HCT116 (cell line): ENCODE results near the gene GPS1. TPM values are rescaled to one million over a fixed set of nuclear protein-coding genes. Genes with fewer than 3 reads are reported as not detected.

Source experiments
- ATAC-seq: fragments of 200-7000 bp; cut with Tn5 transposase; 2 replicates; pipeline ENCODE4 v1.9.1; 2020; ENCODE audit warnings: mild to moderate bottlenecking, moderate library complexity
- BruUV-seq: library from RNA; stranded (reverse); fragments of 400-500 nt; replicated peaks from 2 replicates; lab custom pipeline; 2021; lab: Mats Ljungman, UMichigan
- CTCF ChIA-PET: fragments of 300-600 bp; sonication (Branson Sonifier 250); formaldehyde crosslinking; loops from one replicate; lab custom pipeline; 2021; ENCODE audit warnings: antibody characterized with exemption; lab: Charles Lee
- POLR2A ChIA-PET: fragments of 300-600, 350-600 bp; sonication (Branson Sonifier 250); formaldehyde crosslinking; loops from one replicate; lab custom pipeline; 2021; ENCODE audit warnings: antibody characterized with exemption; lab: Charles Lee
- RAD21 ChIA-PET, 2 experiments: fragments of 300-600 bp; sonication (Branson Sonifier 250); formaldehyde crosslinking; loops; one replicate each; lab custom pipeline; 2023; ENCODE audit warnings: low total read pairs in 2 of 2; ENCODE audit not compliant: uncharacterized antibody in 2 of 2, unreplicated experiment in 2 of 2, low non-redundant PET in 1 of 2; lab: Charles Lee
- DNase-seq: peaks from one replicate; pipeline ENCODE4 v3.0.0-alpha.2; 2010; ENCODE audit warnings: low read depth, low spot score
- H2AFZ ChIP-seq: fragments of 200-600 bp; shearing (Covaris generic), sonication (generic); 2 replicates; pipeline ENCODE4 v1.6.1; 2017; ENCODE audit warnings: low read depth, mixed run types, mixed read lengths, antibody characterized with exemption, low read length; ENCODE audit not compliant: poor library complexity, severe bottlenecking
- H3K27ac ChIP-seq: 2 replicates; pipeline ENCODE4 v1.5.1; 2012; ENCODE audit warnings: low read depth, low read length
- H3K27me3 ChIP-seq: fragments of 200-600 bp; sonication (generic); 2 replicates; pipeline ENCODE4 v1.6.1; 2016; ENCODE audit warnings: mixed run types, low read length, mixed read lengths; ENCODE audit not compliant: insufficient read depth
- H3K36me3 ChIP-seq, 2 experiments: fragments of 200-500 bp in 1 of 2; fragments of 200-600 bp in 1 of 2; sonication (Bioruptor generic) in 1 of 2; sonication (generic) in 1 of 2; 2 replicates each; pipeline versions ENCODE4 v1.5.1 to v1.6.1; 2014 to 2016; ENCODE audit warnings: low read length in 2 of 2, inconsistent platforms in 1 of 2, mixed read lengths in 1 of 2, mixed run types in 1 of 2; ENCODE audit not compliant: insufficient read depth in 2 of 2, control insufficient read depth in 1 of 2
- H3K4me1 ChIP-seq, 2 experiments: fragments of 200-600 bp in 1 of 2; sonication (generic) in 1 of 2; 2 replicates each; pipeline versions ENCODE4 v1.5.1 to v1.6.1; 2012 to 2017; ENCODE audit warnings: low read length in 2 of 2, inconsistent platforms in 1 of 2, mild to moderate bottlenecking in 1 of 2, mixed read lengths in 1 of 2, mixed run types in 1 of 2, moderate library complexity in 1 of 2; ENCODE audit not compliant: insufficient read depth in 2 of 2, control insufficient read depth in 1 of 2
- H3K4me2 ChIP-seq: fragments of 200-600 bp; sonication (generic); 2 replicates; pipeline ENCODE4 v1.6.1; 2017; ENCODE audit warnings: mixed run types, low read length, mixed read lengths
- H3K4me3 ChIP-seq, 2 experiments: fragments of 200-600 bp in 1 of 2; sonication (generic) in 1 of 2; replicated peaks in 1 of 2; 2 replicates each; pipeline ENCODE4 v1.5.1; 2011 to 2016; ENCODE audit warnings: low read length in 2 of 2, control low read depth in 1 of 2, low read depth in 1 of 2, mild to moderate bottlenecking in 1 of 2, mixed read lengths in 1 of 2, mixed run types in 1 of 2
- H3K79me2 ChIP-seq: fragments of 200-600 bp; sonication (generic); 2 replicates; pipeline ENCODE4 v1.6.1; 2017; ENCODE audit warnings: mild to moderate bottlenecking, mixed run types, low read length, moderate library complexity, mixed read lengths; ENCODE audit not compliant: insufficient read depth
- H3K9ac ChIP-seq: fragments of 200-600 bp; sonication (generic); 2 replicates; pipeline ENCODE4 v1.6.1; 2016; ENCODE audit warnings: low read length, mixed read lengths
- H3K9me2 ChIP-seq: fragments of 200-600 bp; sonication (generic), shearing (Covaris generic); 2 replicates; pipeline ENCODE4 v1.6.1; 2017; ENCODE audit warnings: mixed run types, mild to moderate bottlenecking, moderate library complexity; ENCODE audit not compliant: insufficient read depth
- H3K9me3 ChIP-seq, 2 experiments: fragments of 200-500 bp in 1 of 2; fragments of 200-600 bp in 1 of 2; sonication (Bioruptor generic) in 1 of 2; sonication (generic) in 1 of 2; 2 replicates each; pipeline ENCODE4 v1.6.1; 2014 to 2017; ENCODE audit warnings: low read length in 2 of 2, mixed read lengths in 2 of 2, inconsistent platforms in 1 of 2, low read depth in 1 of 2, mild to moderate bottlenecking in 1 of 2, mixed run types in 1 of 2, moderate library complexity in 1 of 2; ENCODE audit not compliant: control insufficient read depth in 1 of 2, insufficient read depth in 1 of 2
- H4K20me1 ChIP-seq: fragments of 200-600 bp; sonication (generic), shearing (Covaris generic); 2 replicates; pipeline ENCODE4 v1.6.1; 2017; ENCODE audit warnings: mixed run types, mild to moderate bottlenecking, moderate library complexity; ENCODE audit not compliant: insufficient read depth
- CBX3 ChIP-seq: IDR thresholded peaks from 2 replicates; pipeline ENCODE4 v1.6.1; 2012; ENCODE audit warnings: low read depth
- CEBPB ChIP-seq: IDR thresholded peaks from 2 replicates; pipeline ENCODE4 v1.6.1; 2012; ENCODE audit warnings: low read depth
- EGR1 ChIP-seq: IDR thresholded peaks from 2 replicates; pipeline ENCODE4 v1.6.1; 2012; ENCODE audit warnings: low read depth
- JUND ChIP-seq: IDR thresholded peaks from 2 replicates; pipeline ENCODE4 v1.6.1; 2012
- POLR2A ChIP-seq: IDR thresholded peaks from 2 replicates; pipeline ENCODE4 v1.7.0; 2011; ENCODE audit warnings: borderline replicate concordance; ENCODE audit not compliant: insufficient read depth, insufficient read length; ENCODE audit errors: extremely low read depth
- SIN3A ChIP-seq: IDR thresholded peaks from 2 replicates; pipeline ENCODE4 v1.6.1; 2012; ENCODE audit warnings: low read depth
- SRF ChIP-seq: IDR thresholded peaks from 2 replicates; pipeline ENCODE4 v1.6.1; 2012; ENCODE audit warnings: low read depth
- TCF7L2 ChIP-seq: IDR thresholded peaks from 2 replicates; pipeline ENCODE4 v1.7.0; 2011; ENCODE audit warnings: borderline replicate concordance, inconsistent platforms; ENCODE audit not compliant: insufficient read depth, insufficient read length; ENCODE audit errors: extremely low read depth
- ZBTB33 ChIP-seq: IDR thresholded peaks from 2 replicates; pipeline ENCODE4 v1.6.1; 2011; ENCODE audit warnings: mild to moderate bottlenecking, low read length, moderate library complexity; ENCODE audit not compliant: insufficient replicate concordance; ENCODE audit errors: extremely low read depth
- ZFX ChIP-seq: fragments of 450-650 bp; IDR thresholded peaks from 2 replicates; pipeline ENCODE4 v1.6.1; 2017
- intact Hi-C: fragments of 100-400 bp; cut with micrococcal nuclease; formaldehyde crosslinking; loops from 2 replicates; pipeline ENCODE4 v1.10.0; 2022
- total RNA-seq: library from RNA; stranded (reverse); gene quantifications from one replicate; pipeline ENCODE4 v1.2.1, GENCODE V29; 2021; ENCODE audit not compliant: unreplicated experiment

The GPS1 gene
- total RNA-seq, 1 experiment from 2014 or later: 205 TPM

- POLR2A ChIA-PET: no interaction called here
- Histone ChIP-seq H3K4me1 (peaks cover 7 to 15% of the 10 kb centered on the region in 2 experiments), H2AFZ (no peak overlapping the region), H3K4me3 (no peak overlapping the region), H3K9me2 (no peaks in the 10 kb centered on the region), H3K79me2 (peaks cover 98% of the 10 kb centered on the region), H3K27me3 (no peaks in the 10 kb centered on the region), H3K9me3 (no peaks in the 10 kb centered on the region), H3K36me3 (peaks cover 82 to 95% of the 10 kb centered on the region in 2 experiments), H3K4me2 (no peak overlapping the region), H3K9ac (no peak overlapping the region), H4K20me1 (peaks cover 9% of the 10 kb centered on the region; the same call in 1 of the 2 replicates), H3K27ac (peak overlapping the region; percentile 34; the same call in 1 of the 2 replicates)
- ATAC-seq: no peak
- TF ChIP-seq EGR1 (no peak), TCF7L2 (no peak), ZFX (no peak), ZBTB33 (no peak), JUND (no peak), SRF (no peak), SIN3A (no peak), POLR2A (no peak), CBX3 (no peak), CEBPB (no peak)
- DNase-seq: no peak
- RAD21 ChIA-PET: no interaction called here
- intact Hi-C loops: no loop called here
- CTCF ChIA-PET: no interaction called here
- no TSS peak for BruUV-seq
Observed at GRCh38 chr17:82092094-82092586, 40.4 kb downstream of the GPS1 start.
